IPS DF 6.9 (cell line): ENCODE results near the gene AKT3.

Experiments
- DNase-seq: peaks from one replicate; pipeline ENCODE4 v3.0.0-alpha.2; 2013; ENCODE audit warnings: low read depth, low spot score
- H3K27ac ChIP-seq: one replicate; pipeline ENCODE4 v1.5.1; 2013; ENCODE audit warnings: low read length, control low read depth
- H3K27me3 ChIP-seq: 2 replicates; pipeline ENCODE4 v1.6.1; 2013; ENCODE audit warnings: mild to moderate bottlenecking, low read length; ENCODE audit not compliant: control insufficient read depth, insufficient read depth
- H3K36me3 ChIP-seq: 2 replicates; pipeline ENCODE4 v1.6.1; 2013; ENCODE audit warnings: low read length; ENCODE audit not compliant: control insufficient read depth, insufficient read depth
- H3K4me1 ChIP-seq: 2 replicates; pipeline ENCODE4 v1.6.1; 2013; ENCODE audit warnings: low read length; ENCODE audit not compliant: control insufficient read depth, insufficient read depth
- H3K4me3 ChIP-seq: 2 replicates; pipeline ENCODE4 v1.5.1; 2013; ENCODE audit warnings: mild to moderate bottlenecking, low read length
- H3K9me3 ChIP-seq: 2 replicates; pipeline ENCODE4 v1.6.1; 2013; ENCODE audit warnings: low read length, inconsistent platforms; ENCODE audit not compliant: control insufficient read depth, insufficient read depth
- WGBS: extraction: QIAGEN DNeasy Blood & Tissue Kit; methylation state at CpG from one replicate; pipeline ENCODE4 v1.1.7; 2013; ENCODE audit warnings: mixed read lengths, missing lambda C conversion rate; ENCODE audit not compliant: insufficient read length, insufficient coverage; 5-methylcytosine and 5-hydroxymethylcytosine counted together

AKT3 gene

DNA sequence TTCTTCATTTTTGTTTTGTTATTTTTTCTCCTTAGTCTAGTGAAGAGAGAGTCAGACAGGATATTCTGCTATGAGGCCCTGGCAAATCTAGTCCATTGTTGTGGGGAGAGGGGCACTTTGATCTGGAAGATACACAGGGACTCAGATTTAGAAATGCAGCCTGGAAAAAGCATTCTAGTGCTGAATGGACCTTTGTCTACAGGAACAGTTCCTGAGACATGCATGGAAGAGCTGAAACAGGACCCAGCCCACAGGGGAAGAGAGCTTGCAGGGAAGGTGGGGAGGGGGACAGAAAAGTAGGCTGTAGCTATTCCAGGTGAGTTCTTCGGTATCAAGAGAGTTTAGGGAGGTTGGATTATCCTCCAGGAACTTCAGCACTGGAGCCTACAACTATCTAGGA lies 98.5 kb downstream of the AKT3 start:
- H3K4me3 ChIP-seq, result no peak overlapping the region
- no peak overlapping the region for H3K27ac ChIP-seq
- no peak for DNase-seq
- no peaks in the 10 kb centered on the region for H3K36me3 ChIP-seq
- H3K27me3 ChIP-seq, result no peaks in the 10 kb centered on the region
- H3K9me3 ChIP-seq, result no peaks in the 10 kb centered on the region
- WGBS, result no CpG with 5 or more reads among the region's 1 CpG
- H3K4me1 ChIP-seq, result peaks cover 2% of the 10 kb centered on the region; the same call in 1 of the 2 replicates

DNA sequence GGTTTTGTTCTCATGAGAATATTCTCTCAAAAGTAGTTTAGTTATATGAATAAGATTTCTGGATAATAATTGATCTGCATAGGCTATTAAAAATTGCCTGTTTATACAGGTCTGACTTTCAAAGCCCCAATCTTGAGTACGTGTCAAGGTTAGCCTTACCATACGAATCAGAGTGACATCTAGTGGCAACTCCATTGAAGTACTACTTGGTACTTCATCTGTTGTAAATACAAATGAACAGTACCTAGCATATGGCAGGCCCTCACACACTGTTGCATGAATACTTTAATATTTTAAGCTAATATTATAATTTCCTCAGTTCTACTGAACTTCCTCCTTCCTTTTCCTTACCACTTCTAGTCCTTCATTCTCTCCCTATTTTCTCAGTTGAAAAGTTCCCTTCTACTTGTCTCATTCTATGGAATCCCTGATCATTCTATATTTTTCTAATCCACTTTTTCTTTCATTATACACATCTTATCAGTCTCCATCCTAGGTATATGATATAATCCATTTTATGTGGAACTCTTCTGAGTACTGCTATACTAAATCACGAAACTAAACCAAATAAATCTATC lies 101.2 kb downstream of the AKT3 start:
- Histone ChIP-seq H3K4me1 (peaks cover 4% of the 10 kb centered on the region), H3K27me3 (no peaks in the 10 kb centered on the region), H3K36me3 (no peaks in the 10 kb centered on the region), H3K9me3 (no peaks in the 10 kb centered on the region), H3K27ac (no peak overlapping the region), H3K4me3 (no peak overlapping the region)
- no peak for DNase-seq
- no CpG with 5 or more reads among the region's 3 CpGs for WGBS

DNA sequence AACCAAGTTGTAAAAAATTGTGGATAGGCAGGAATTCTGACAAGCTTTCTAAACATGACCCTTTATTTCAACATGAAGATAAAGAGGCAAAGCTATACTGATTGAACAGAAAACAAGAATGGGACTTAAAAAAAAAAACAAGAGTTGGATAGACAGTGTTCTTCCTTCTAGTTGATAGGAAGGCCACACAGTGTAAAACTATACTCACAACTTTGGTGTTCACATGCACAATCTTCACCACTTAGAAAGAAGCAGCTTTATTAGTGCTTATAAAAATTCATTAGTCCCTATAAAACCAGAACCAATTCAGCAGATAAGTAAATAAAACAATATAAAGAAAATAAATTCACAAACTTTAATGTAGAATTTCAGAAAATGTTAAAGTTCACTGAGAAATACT lies 101.8 kb downstream of the AKT3 start:
- no peaks in the 10 kb centered on the region for H3K36me3 ChIP-seq
- H3K9me3 ChIP-seq, result no peaks in the 10 kb centered on the region

DNA sequence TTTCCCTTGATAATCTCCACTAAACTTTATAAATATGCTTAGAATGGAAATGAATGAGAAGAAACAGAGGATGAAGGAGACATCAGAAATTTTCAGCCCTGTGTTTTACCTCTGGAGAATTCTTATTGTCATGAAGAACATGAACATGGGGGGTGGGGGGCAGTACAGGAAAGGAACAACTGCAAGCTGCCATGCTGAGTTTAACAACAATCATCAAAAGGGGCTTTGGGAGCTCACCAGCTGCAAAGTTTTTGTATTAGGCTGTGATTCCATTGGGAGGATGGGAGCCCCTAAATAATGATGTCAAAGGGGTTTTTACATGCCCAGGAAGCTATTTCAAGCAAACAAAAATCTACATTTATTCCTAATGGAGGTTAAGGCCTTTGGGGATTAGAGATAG lies 103.3 kb downstream of the AKT3 start:
- H3K36me3 ChIP-seq, result no peaks in the 10 kb centered on the region
- no peaks in the 10 kb centered on the region for H3K27me3 ChIP-seq
- H3K27ac ChIP-seq, result no peak overlapping the region
- no peak overlapping the region for H3K4me3 ChIP-seq
- peaks cover 4% of the 10 kb centered on the region for H3K4me1 ChIP-seq
- DNase-seq, result no peak
- H3K9me3 ChIP-seq, result no peaks in the 10 kb centered on the region

More for the DNA sequence above, 101.8 kb downstream of the AKT3 start:
- H3K27me3 ChIP-seq, result no peaks in the 10 kb centered on the region
- no peak for DNase-seq
- H3K4me3 ChIP-seq, result no peak overlapping the region
- peaks cover 4% of the 10 kb centered on the region for H3K4me1 ChIP-seq
- no peak overlapping the region for H3K27ac ChIP-seq

DNA sequence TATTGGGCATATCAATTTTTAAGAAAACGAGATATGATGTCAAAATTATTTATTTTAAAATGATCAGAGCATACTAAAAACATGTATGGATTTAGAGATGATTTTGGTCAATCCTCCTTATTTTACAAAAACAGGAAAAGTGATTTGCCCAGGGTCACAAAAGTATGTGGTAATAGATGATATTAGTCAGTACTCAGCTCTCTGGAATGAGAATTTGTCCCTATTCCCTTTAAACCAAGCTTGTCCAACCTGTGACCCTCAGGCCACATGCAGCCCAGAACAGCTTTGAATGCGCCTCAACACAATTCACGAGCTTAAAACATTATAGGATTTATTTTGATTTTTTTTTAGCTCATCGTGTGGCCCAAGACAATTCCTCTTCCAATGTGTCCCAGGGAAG lies 104.7 kb downstream of the AKT3 start:
- WGBS, result no CpG with 5 or more reads among the region's 4 CpGs
- Histone ChIP-seq H3K9me3 (no peaks in the 10 kb centered on the region), H3K27me3 (no peaks in the 10 kb centered on the region), H3K4me3 (no peak overlapping the region), H3K36me3 (no peaks in the 10 kb centered on the region), H3K4me1 (peaks cover 4% of the 10 kb centered on the region), H3K27ac (no peak overlapping the region)
- no peak for DNase-seq

DNA sequence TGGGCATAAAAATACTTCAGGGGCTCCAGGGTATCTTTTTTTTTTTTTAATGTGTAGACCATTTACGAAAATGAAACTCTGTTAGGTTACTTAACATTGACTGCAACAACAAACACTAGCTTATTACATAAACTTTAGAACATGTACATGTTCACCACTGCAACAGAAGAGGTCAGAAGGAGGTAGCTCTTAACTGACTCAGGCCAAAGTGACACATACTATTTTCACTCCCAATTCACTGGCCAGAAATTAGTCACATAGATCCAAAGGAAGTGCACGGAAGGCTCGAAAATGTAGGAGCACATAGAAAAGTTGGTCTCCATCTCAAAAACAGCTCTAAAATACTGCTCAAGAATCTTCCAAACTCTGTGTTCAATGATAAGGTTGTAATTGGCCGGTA lies 107.2 kb downstream of the AKT3 start:
- no peak overlapping the region for H3K4me3 ChIP-seq
- H3K36me3 ChIP-seq, result no peaks in the 10 kb centered on the region
- no peak overlapping the region for H3K27ac ChIP-seq
- peaks cover 6% of the 10 kb centered on the region for H3K4me1 ChIP-seq
- H3K27me3 ChIP-seq, result no peaks in the 10 kb centered on the region
- H3K9me3 ChIP-seq, result no peaks in the 10 kb centered on the region
- no CpG with 5 or more reads among the region's 4 CpGs for WGBS
- DNase-seq, result no peak

DNA sequence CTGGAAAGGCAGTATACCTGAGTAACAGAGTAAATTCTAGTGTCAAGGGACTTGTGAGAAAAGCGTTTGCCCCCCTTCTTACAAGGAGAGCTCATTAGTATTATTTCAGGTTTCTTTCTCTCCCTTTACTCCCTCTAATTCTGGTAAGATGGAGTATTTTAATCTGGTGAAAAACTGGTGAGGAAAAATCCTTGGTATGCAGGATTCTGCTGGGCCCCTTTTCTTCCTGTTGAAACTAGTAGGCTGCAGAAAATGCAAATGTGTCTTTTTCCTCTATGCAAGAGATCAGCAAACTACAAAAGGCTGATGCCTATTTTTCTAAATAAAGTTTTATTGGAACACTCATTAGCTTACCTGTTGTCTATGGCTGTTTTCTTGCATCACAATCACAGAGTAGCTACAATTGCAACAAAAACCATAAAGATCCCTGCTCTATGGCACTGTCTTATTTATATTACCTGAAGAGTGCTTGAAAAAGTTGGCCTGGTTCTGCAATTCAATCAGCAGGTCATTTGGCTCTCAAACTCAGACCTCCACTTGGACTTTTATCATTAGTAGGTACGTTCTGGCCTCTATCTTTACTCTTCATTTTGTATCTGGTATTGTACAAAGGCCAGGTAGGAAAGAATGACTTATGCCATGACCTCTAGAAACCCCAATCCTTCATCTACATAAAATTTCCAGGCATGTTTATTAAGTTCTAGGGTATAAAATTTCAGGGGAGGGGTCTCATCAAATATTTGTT lies 109.6 kb downstream of the AKT3 start:
- Histone ChIP-seq H3K27me3 (no peaks in the 10 kb centered on the region), H3K27ac (peak overlapping the region; percentile 59), H3K4me3 (no peak overlapping the region), H3K4me1 (peaks cover 4% of the 10 kb centered on the region), H3K36me3 (no peaks in the 10 kb centered on the region), H3K9me3 (no peaks in the 10 kb centered on the region)
- no CpG with 5 or more reads among the region's 2 CpGs for WGBS
- no peak for DNase-seq

DNA sequence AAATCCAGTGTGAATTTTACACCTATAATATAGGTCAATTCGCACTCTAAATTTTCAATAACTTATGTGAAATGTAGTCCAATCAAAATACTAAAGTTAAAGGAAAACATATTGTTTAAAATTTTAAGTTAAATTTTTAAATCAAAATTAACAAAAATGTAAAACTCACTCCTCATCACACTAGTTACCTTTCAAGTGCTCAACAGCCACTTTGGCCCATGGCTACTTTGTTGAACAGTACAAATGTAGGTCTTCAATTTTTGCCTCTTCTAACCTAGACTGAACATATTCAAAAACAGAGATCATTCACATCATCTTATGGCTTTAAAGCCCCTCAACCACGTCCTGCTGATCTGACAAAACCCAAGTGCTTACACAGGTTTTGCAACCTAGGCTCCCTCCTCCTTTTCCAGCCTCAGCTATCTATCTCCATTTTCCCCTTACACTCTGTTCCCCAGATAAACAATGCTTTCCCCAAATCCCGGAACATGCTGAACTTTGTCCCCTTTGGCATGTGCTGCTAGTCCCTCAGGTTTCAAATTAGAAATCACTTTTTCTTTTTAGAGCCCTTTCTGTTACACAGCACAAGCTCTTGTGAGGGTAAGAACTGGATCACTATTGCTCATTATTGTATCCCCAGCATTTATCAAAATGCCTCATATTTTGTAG lies 110.6 kb downstream of the AKT3 start:
- no CpG with 5 or more reads among the region's 3 CpGs for WGBS
- no peak overlapping the region for H3K27ac ChIP-seq
- H3K27me3 ChIP-seq, result no peaks in the 10 kb centered on the region
- H3K4me3 ChIP-seq, result no peak overlapping the region
- no peaks in the 10 kb centered on the region for H3K36me3 ChIP-seq
- H3K9me3 ChIP-seq, result no peaks in the 10 kb centered on the region
- peaks cover 3% of the 10 kb centered on the region; the same call in 1 of the 2 replicates for H3K4me1 ChIP-seq
- no peak for DNase-seq

DNA sequence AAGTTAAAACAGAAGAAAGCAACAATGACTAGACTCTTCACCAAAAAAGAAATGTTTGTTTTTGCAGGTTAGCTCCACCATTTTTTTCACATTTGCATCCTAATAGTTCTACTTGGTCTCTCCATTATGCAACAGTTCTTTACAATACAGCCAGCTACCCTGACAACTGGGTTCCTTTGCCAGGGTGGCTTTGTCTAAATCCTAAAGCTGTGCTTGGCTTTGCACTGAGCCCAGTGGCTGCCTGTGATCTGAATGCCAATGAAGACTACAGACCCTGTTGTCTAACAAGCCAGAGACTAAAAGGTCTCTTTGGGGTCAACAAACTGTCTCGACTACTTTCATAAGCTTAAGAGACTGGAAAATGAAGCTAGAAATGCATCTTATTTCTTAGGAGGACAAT lies 112.0 kb downstream of the AKT3 start:
- H3K4me3 ChIP-seq, result no peak overlapping the region
- H3K4me1 ChIP-seq, result peaks cover 3% of the 10 kb centered on the region; the same call in 1 of the 2 replicates
- no peak overlapping the region for H3K27ac ChIP-seq
- no peaks in the 10 kb centered on the region for H3K9me3 ChIP-seq
- DNase-seq, result no peak
- H3K27me3 ChIP-seq, result no peaks in the 10 kb centered on the region
- no CpG with 5 or more reads among the region's 1 CpG for WGBS
- H3K36me3 ChIP-seq, result no peaks in the 10 kb centered on the region

DNA sequence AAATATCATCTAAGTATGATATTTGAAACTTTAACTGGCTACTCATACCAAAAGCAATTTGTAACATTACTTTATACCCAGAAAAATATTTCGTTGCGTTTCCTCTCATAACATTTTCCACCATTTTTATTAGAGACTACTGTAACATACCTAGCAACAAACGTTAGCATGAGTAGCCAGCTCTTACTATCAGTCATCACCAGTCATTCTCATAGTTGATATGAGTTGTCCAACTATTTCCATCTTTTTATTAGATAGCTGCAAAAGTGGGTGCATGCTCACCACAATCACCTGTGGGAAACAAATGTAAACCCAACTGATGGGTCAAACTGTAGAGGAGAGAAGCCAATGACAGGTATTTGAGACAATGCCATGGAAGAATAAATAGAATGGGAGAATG lies 114.6 kb downstream of the AKT3 start:
- H3K27ac ChIP-seq, result no peak overlapping the region
- H3K4me1 ChIP-seq, result peaks cover 3% of the 10 kb centered on the region; the same call in 1 of the 2 replicates
- H3K36me3 ChIP-seq, result peaks cover under 1% of the 10 kb centered on the region; the same call in 1 of the 2 replicates
- no peak for DNase-seq
- H3K27me3 ChIP-seq, result no peaks in the 10 kb centered on the region
- H3K9me3 ChIP-seq, result no peaks in the 10 kb centered on the region
- no peak overlapping the region for H3K4me3 ChIP-seq
- WGBS, result 100% methylated on average over 2 of the region's 3 CpGs
